Ecto neural progenitor cell (in vitro differentiated cells): Measurements from ENCODE around the gene GLIPR1L1.
"Not testable (repeated sequence)": the region's sequence is repeated elsewhere in the genome, so short reads cannot be mapped to it uniquely, and the experiment has no call there.

Source experiments
- DNase-seq: peaks from one replicate; pipeline ENCODE4 v3.0.0-alpha.2; 2018; ENCODE audit warnings: low spot score

The GLIPR1L1 gene

GRCh38 chr12:75334384-75335030 is at the start of gene GLIPR1L1:
GLIPR1L1 (plus strand) TSS chr12:75334670; CDS start chr12:75334729, 59 bp downstream.
- peak; percentile 95 for DNase-seq

- DNase-seq = no peak
Measured at GRCh38 chr12:75288860-75289259, 45.6 kb upstream of the GLIPR1L1 start.

GRCh38 chr12:75289753-75290152 is 44.7 kb upstream of the GLIPR1L1 start:
- DNase-seq = no peak

- no peak for DNase-seq
Measured at GRCh38 chr12:75291014-75291413, 43.5 kb upstream of the GLIPR1L1 start.

GRCh38 chr12:75294336-75294735 is 40.1 kb upstream of the GLIPR1L1 start:
- DNase-seq = no peak

- no peak for DNase-seq
Measured at GRCh38 chr12:75294797-75295196, 39.7 kb upstream of the GLIPR1L1 start.

GRCh38 chr12:75302225-75302624 is 32.2 kb upstream of the GLIPR1L1 start:
- DNase-seq = no peak

- no peak for DNase-seq
Measured at GRCh38 chr12:75302781-75303180, 31.7 kb upstream of the GLIPR1L1 start.

- no peak for DNase-seq
Measured at GRCh38 chr12:75305412-75306332, 28.8 kb upstream of the GLIPR1L1 start.

- no peak for DNase-seq
Measured at GRCh38 chr12:75308279-75308678, 26.2 kb upstream of the GLIPR1L1 start.

- DNase-seq = no peak
Measured at GRCh38 chr12:75311369-75311768, 23.1 kb upstream of the GLIPR1L1 start.

GRCh38 chr12:75315518-75315917 is 19.0 kb upstream of the GLIPR1L1 start:
- no peak for DNase-seq

- DNase-seq = no peak
Measured at GRCh38 chr12:75317784-75318183, 16.7 kb upstream of the GLIPR1L1 start.

- no peak for DNase-seq
Measured at GRCh38 chr12:75322464-75322863, 12.0 kb upstream of the GLIPR1L1 start.

- no peak for DNase-seq
Measured at GRCh38 chr12:75323663-75324062, 10.8 kb upstream of the GLIPR1L1 start.

- DNase-seq = no peak
Measured at GRCh38 chr12:75327642-75328041, 6.8 kb upstream of the GLIPR1L1 start.

- DNase-seq = peak; percentile 96
Measured at GRCh38 chr12:75329918-75330826, 4.3 kb upstream of the GLIPR1L1 start, which contains the start of gene CAPS2. CAPS2 (minus strand) TSS chr12:75330324; CDS start chr12:75326498, 3,826 bp downstream.

GRCh38 chr12:75337905-75338304 is 3.4 kb downstream of the GLIPR1L1 start:
- no peak for DNase-seq

GRCh38 chr12:75341873-75342272 is 7.4 kb downstream of the GLIPR1L1 start:
- DNase-seq = no peak

GRCh38 chr12:75345531-75345930 is 11.1 kb downstream of the GLIPR1L1 start:
- DNase-seq = no peak

GRCh38 chr12:75346215-75346614 is 11.7 kb downstream of the GLIPR1L1 start:
- DNase-seq = not testable (repeated sequence)

- DNase-seq = no peak
Measured at GRCh38 chr12:75349946-75350345, 15.5 kb downstream of the GLIPR1L1 start.
